Left ventricle myocardium superior (tissue), 1 donor: ENCODE measurements around the gene GLRB. TPM values are rescaled to one million over a fixed set of nuclear protein-coding genes. Genes with fewer than 3 reads are reported as not detected.
"Not testable (repeated sequence)": the region's sequence is repeated elsewhere in the genome, so short reads cannot be mapped to it uniquely, and the experiment has no call there.

Source experiments
- ATAC-seq: fragments of 200-7000 bp; cut with Tn5 transposase; one replicate; pipeline ENCODE4 v1.9.1; 2020; ENCODE audit warnings: mild to moderate bottlenecking, moderate library complexity
- DNase-seq: peaks from one replicate; pipeline ENCODE4 v3.0.0-alpha.2; 2020
- intact Hi-C: fragments of 100-400 bp; cut with micrococcal nuclease; formaldehyde crosslinking; loops from one replicate; pipeline ENCODE4 v1.11.0; 2022
- long read RNA-seq: library from polyadenylated mRNA; unstranded; transcript quantifications from one replicate; pipeline ENCODE4 v2.0.0, GENCODE V29; 2021
- total RNA-seq: library from RNA; stranded (reverse); fragmentation: NEBNext Ultra II Directional; extraction: Animal tissue kit (Norgen Biotek cat#: 25700); gene quantifications from one replicate; pipeline ENCODE4 v1.2.1, GENCODE V29; 2021
- donor health status: DM: no; HTN: yes; CAD: no; lungs with severe emphysema.

Gene GLRB
- 11.2 TPM for total RNA-seq
- long read RNA-seq, transcript GLRB-201 (10 exons, 3,126 nt): major isoform, 52 of 59 reads
- long read RNA-seq, partial matches to known transcripts: 2 of 59 reads
- long read RNA-seq, other reads (novel, unspliced or antisense): 3 of 59 reads

GRCh38 chr4:157075811-157076577, at the start of gene GLRB:
Gene GLRB (plus strand): TSS chr4:157076150. CDS start chr4:157078025, 1,875 bp downstream.
- intact Hi-C loops: no loop called here
- ATAC-seq: peak; percentile 99
- DNase-seq: peak; percentile 55

DNA sequence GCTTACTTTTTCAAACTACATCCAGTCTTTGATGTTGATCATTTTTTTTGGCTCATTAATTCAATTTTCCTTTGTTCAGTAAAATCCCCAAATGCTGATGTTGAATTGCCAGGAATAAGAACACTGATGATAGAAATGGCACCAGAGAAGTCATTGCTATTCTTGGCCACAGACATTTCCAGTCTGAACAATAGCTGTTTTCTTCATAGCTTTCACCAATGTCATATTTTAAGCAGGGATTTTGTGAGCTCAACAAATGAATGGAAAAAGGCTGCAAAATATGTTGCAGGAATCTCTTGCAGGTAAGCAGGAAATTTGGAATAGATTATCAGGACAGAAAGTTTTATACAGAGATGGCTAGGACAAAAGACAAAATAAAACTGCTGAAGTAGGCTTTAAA, 40.5 kb upstream of the GLRB start:
- ATAC-seq: no peak
- DNase-seq: no peak
- intact Hi-C loops: no loop called here

DNA sequence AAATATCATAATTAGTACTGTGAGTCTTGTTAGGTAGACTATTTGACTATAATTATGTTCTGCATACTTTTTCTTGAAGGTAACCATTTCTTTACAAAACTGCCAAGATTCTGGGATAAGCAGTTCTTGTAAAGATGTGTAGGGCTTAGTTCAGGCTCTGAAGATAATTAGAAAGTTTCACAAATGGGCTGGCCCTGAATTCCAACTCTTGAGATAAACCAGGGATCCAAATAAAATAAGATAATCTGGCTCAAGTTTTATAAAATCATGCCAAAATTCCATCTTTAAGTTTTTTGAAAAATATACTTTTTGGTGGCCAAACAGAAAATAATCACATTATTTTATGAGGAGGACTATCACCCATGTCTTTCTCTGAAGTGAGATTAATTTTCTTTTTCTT, 35.5 kb upstream of the GLRB start:
- ATAC-seq (no peak), DNase-seq (no peak)
- intact Hi-C loops: loop anchor here (10.0 kb wide), 2 partner anchors 446 to 566 kb away; no protein-coding TSS in a partner anchor

DNA sequence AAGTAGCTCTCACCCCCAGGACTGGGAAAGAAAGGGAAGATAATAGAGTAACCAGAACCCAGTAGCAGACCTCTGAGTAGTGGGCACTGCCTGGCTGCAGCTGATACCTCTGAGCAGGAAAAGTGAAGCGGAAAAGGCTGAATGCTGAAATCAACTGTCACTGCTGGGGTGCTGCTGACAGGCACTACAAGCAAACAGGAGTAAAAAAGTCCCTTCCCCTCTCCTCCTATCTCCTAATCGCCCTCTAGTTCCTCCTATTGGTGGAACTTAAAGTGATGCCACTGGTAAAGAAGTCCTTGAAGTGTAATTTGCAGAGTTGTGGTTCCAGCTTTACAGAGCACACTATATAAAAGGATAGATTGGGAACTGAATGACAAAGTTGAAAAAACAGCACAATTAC, 32.8 kb upstream of the GLRB start:
- DNase-seq (no peak), ATAC-seq (no peak)
- intact Hi-C loops: loop anchor here (10.0 kb wide), 2 partner anchors 448 to 568 kb away; no protein-coding TSS in a partner anchor

DNA sequence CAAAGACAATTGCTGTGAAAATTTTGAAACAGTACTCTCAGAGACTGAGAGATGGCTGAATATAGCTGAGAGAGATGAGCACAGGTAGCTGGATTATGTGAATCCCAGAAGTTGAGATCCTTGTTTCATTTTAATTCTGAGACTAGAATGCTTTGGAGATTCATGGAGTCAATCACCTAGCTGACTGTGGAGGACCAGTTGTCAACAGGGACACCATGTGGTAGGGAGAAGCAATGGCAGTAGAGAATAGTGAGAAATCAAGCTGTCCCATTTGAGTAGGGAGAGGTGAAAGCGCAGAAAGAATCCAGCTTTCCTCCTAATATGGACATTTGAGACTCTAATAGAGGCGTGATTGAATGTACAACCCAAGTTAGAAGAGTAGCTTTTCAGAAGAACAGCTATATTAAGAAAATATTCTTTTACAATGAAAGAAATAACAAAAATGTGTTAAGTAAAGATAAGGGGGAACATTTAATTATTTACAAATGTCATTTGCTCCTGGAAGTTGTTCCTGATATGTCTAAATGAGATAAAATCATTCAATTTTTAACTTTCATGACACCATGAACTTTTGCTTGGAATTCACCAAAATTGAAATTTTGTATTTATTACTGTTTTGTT, 30.3 kb upstream of the GLRB start:
- DNase-seq: no peak
- intact Hi-C loops: loop anchor here (10.0 kb wide), 2 partner anchors 451 to 571 kb away; no protein-coding TSS in a partner anchor
- peak; percentile 84 for ATAC-seq

DNA sequence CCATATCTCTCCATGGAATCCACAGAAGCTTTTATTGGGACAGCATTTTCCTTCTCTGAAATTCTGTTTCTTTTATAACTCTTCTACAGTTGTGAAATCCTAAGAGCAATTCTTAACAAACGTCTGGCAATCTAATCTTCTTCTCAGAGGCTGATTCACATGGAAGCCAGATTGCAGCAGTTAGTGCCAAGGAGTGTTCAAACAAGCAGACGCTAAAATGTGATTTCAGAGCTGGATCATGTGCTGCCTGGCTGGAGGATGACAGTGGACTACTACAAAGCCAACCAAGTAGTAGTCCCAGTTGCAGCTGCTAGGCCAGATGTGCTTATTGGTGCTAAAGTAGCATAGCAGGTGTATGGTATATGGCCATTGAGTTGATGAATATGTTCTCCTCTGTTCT, 27.7 kb upstream of the GLRB start:
- intact Hi-C loops: loop anchor here (10.0 kb wide), 2 partner anchors 453 to 573 kb away; no protein-coding TSS in a partner anchor
- peak; percentile 85 for ATAC-seq

GRCh38 chr4:157050561-157050960, 25.4 kb upstream of the GLRB start:
- intact Hi-C loops: no loop called here
- ATAC-seq (no peak), DNase-seq (no peak)

More for the DNA sequence above, 27.7 kb upstream of the GLRB start:
- no peak for DNase-seq

DNA sequence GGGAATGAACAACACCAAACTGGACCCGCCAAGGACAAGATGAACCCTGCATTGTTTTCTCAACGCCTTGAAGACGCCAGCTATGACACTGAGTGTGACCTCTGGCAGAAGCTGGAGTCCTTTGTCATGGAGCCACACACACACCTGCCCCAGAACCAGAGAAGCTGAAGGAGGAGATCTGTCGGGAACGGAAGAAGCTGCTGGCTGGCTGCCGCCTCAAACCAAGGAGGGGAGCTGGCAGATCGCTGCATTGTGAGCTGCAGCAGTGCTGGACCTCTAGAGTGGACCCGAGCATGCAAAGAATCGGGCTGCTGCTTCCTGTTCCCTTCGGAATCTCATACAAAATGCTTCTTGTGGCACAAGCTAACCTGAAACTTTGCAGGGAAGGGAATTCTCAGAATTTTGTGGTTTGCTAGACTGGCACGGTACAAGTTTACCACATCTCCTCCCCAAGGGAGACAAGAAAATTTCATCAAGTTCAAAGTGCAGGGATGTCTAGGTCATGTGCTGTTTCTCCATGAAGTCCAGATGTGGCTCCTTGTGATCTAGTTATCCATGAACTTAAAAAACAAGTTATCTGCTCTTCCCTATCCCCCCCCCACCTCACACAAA, 23.4 kb upstream of the GLRB start:
- DNase-seq (no peak), ATAC-seq (no peak)
- intact Hi-C loops: no loop called here

GRCh38 chr4:157057218-157057617, 18.7 kb upstream of the GLRB start:
- intact Hi-C loops: no loop called here
- ATAC-seq (no peak), DNase-seq (no peak)

DNA sequence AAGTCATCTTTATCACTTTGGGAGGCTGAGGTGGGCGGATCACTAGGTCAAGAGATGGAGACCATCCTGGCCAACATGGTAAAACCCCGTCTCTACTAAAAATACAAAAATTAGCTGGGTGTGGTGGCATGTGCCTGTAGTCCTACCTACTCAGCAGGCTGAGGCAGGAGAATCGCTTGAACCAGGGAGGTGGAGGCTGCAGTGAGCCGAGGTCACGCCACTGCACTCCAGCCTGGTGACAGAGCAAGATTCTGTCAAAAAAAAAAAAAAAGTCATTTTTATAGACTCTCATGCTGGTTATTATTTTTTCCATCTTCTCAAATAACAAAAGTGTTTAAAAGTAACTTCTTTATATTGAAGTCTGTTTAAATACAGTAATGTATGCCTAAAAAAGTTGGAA, 17.1 kb upstream of the GLRB start:
- DNase-seq, ATAC-seq, intact Hi-C loops: not testable (repeated sequence)

DNA sequence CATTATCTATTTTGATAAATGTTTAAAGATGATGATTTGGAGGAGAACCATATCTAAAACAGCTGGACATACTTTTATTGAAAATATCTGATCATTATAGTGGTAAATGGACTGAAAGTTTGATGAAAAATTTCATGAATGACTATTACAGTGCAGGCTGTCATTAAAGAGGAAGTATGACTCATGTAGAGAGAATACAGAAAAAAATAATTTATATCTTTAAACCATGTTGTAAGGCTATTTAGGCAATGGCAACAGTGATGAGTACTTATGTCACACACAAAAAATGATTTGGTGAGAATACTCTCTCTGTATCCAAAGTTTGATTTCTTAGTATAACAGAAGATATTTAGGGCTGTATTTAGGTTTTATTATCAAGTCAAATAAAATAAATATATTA, 3.9 kb upstream of the GLRB start:
- DNase-seq (no peak), ATAC-seq (no peak)

DNA sequence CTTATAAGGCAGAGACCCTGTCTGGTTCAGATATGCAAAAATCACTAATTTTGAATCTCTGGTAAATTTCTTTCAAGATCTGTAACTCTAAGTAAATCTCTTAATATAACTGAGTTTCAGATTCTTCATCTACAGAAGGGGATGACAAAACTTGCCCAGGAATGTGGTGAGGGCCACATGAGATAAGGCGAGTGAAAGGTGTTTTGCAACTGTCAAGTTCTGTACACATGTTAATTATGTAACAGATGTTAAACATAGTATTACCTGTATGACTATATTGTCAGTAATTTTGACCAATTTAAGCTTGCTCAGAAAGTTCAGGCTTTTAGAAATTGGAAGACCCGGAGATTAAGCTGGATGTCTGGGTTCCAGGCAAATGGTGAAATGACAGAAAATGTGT, 549 bp upstream of the GLRB start:
- ATAC-seq (no peak), DNase-seq (no peak)
- intact Hi-C loops: no loop called here

More for the DNA sequence above, 3.9 kb upstream of the GLRB start:
- intact Hi-C loops: no loop called here

GRCh38 chr4:157076578-157076947, 613 bp downstream of the GLRB start:
- intact Hi-C loops: no loop called here
- ATAC-seq (peak; percentile 46), DNase-seq (no peak)

- DNase-seq: no peak
- intact Hi-C loops: no loop called here
- no peak for ATAC-seq
Observed at GRCh38 chr4:157079441-157079840, 3.5 kb downstream of the GLRB start.

GRCh38 chr4:157080605-157081004, 4.7 kb downstream of the GLRB start:
- no peak for ATAC-seq
- intact Hi-C loops: no loop called here

GRCh38 chr4:157095716-157096115, 19.8 kb downstream of the GLRB start:
- intact Hi-C loops: no loop called here
- DNase-seq (no peak), ATAC-seq (no peak)

More at GRCh38 chr4:157080605-157081004, 4.7 kb downstream of the GLRB start:
- no peak for DNase-seq

- DNase-seq: no peak
- intact Hi-C loops: no loop called here
- ATAC-seq: no peak
Observed at GRCh38 chr4:157096439-157096838, 20.5 kb downstream of the GLRB start.

GRCh38 chr4:157099506-157099905, 23.6 kb downstream of the GLRB start:
- DNase-seq (no peak), ATAC-seq (no peak)
- intact Hi-C loops: no loop called here

DNA sequence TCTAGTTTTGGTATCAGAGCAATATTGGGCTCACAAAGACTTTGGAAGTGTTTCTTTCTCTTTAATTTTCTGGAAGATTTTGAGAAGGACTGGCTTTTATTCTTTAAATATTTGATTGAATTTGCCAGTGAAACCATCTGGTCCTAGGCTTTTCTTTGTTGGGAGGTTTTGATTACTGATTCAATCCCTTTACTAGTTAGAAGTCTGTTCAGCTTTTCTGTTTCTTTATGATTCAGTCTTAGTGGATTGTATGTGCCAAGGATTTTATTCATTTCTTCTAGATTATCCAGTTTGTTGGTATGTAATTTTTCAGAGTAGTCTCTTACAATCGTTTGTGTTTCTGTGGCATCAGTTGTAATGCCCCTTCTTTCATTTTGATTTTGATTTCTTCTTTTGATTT, 28.6 kb downstream of the GLRB start:
- DNase-seq: no peak
- no peak for ATAC-seq
- intact Hi-C loops: no loop called here

GRCh38 chr4:157114671-157115070, 38.7 kb downstream of the GLRB start:
- intact Hi-C loops: no loop called here
- DNase-seq (no peak), ATAC-seq (no peak)
